Fibroblast of mammary gland (primary cell): ENCODE results near the gene MILR1.

ENCODE experiments used
- DNase-seq: peaks from one replicate; pipeline ENCODE4 v3.0.0-alpha.2; 2010; ENCODE audit warnings: low read depth
- H3K4me3 ChIP-seq: 2 replicates; pipeline ENCODE4 v1.5.1; 2011; ENCODE audit warnings: low read depth, mild to moderate bottlenecking, low read length, moderate library complexity; ENCODE audit not compliant: control insufficient read depth
- CTCF ChIP-seq: conservative IDR thresholded peaks from 2 replicates; pipeline ENCODE4 v1.5.1; 2011; ENCODE audit warnings: low read depth, low read length, inconsistent platforms; ENCODE audit not compliant: control insufficient read depth, insufficient read depth

MILR1 gene

GRCh38 chr17:64442541-64442971 is 6.4 kb upstream of the MILR1 start:
- no peak for TF ChIP-seq CTCF
- DNase-seq: no peak
- H3K4me3 ChIP-seq: no peak overlapping the region

GRCh38 chr17:64443086-64443760 is 5.7 kb upstream of the MILR1 start:
- no peak for TF ChIP-seq CTCF
- no peak overlapping the region for H3K4me3 ChIP-seq
- no peak for DNase-seq

- no peak for TF ChIP-seq CTCF
These were observed 1.4 kb upstream of the MILR1 start for GRCh38 chr17:64447526-64447925.

GRCh38 chr17:64449545-64449944 is 630 bp downstream of the MILR1 start:
- TF ChIP-seq CTCF: no peak
- peak; percentile 27 for DNase-seq
- peak overlapping the region; percentile 34 for H3K4me3 ChIP-seq

More at GRCh38 chr17:64447526-64447925, 1.4 kb upstream of the MILR1 start:
- no peak for DNase-seq
- no peak overlapping the region for H3K4me3 ChIP-seq

GRCh38 chr17:64455993-64456885 is 7.3 kb downstream of the MILR1 start:
- DNase-seq: peak; percentile 12
- H3K4me3 ChIP-seq: no peak overlapping the region
- no peak for TF ChIP-seq CTCF

GRCh38 chr17:64457156-64457555 is 8.2 kb downstream of the MILR1 start:
- DNase-seq: peak; percentile 25
- no peak for TF ChIP-seq CTCF

More at GRCh38 chr17:64457156-64457555, 8.2 kb downstream of the MILR1 start:
- H3K4me3 ChIP-seq: no peak overlapping the region
